BLaER1 treated with 17β-estradiol and CSF1 and Interleukin-3, amounts not matched to agents 10 nM and 100 nM (cell line): ENCODE measurements around the gene CALCOCO2.

Source experiments
- H3K27ac ChIP-seq, 11 experiments: shearing (Covaris generic); formaldehyde crosslinking; 2 replicates each; pipeline ENCODE4 v1.8.1; 2022
- H3K27me3 ChIP-seq, 11 experiments: shearing (Covaris generic); formaldehyde crosslinking; 2 replicates each; pipeline ENCODE4 v1.8.1; 2022
- H3K36me3 ChIP-seq, 11 experiments: shearing (Covaris generic); formaldehyde crosslinking; 2 replicates each; pipeline ENCODE4 v1.8.1; 2022
- H3K4me1 ChIP-seq, 10 experiments: shearing (Covaris generic); formaldehyde crosslinking; 2 replicates each; pipeline ENCODE4 v1.8.1; 2022
- H3K4me2 ChIP-seq, 11 experiments: shearing (Covaris generic); formaldehyde crosslinking; 2 replicates each; pipeline ENCODE4 v1.8.1; 2022
- H3K4me3 ChIP-seq, 10 experiments: shearing (Covaris generic); formaldehyde crosslinking; 2 replicates each; pipeline ENCODE4 v1.8.1; 2022
- H3K9ac ChIP-seq, 11 experiments: shearing (Covaris generic); formaldehyde crosslinking; 2 replicates each; pipeline ENCODE4 v1.8.1; 2022
- H3K9me3 ChIP-seq, 11 experiments: shearing (Covaris generic); formaldehyde crosslinking; replicated peaks in 1 of 11; 2 replicates each; pipeline ENCODE4 v1.8.1; 2022
- H4K20me1 ChIP-seq, 11 experiments: shearing (Covaris generic); formaldehyde crosslinking; 2 replicates each; pipeline ENCODE4 v1.8.1; 2022
- Cebpa-rat ChIP-seq, 11 experiments: shearing (Covaris generic); IDR thresholded peaks; 2 replicates each; pipeline ENCODE4 v1.8.1; 2022

The CALCOCO2 gene

DNA sequence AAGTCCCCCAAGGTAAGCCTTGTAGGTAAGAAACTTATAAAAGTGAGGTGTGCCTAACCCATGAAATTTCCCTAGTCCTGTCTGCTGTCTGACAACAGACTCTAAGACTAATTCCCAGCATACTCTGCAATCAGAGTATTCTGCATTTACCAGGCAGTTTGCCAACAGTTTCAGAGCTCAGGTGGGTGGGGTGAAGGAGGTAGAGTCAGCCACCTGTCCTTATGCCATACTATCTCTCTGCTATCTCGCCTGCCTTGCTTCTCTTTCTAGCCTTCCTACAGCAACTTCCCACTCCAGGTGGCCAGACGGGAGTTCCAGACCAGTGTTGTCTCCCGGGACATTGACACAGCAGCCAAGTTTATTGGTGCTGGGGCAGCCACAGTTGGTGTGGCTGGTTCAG lies 64.1 kb downstream of the CALCOCO2 start:
- H3K4me3 ChIP-seq, result peak overlapping the region in 1 of 10 experiments; percentile 85; a peak in 1 of 20 replicates
- peak overlapping the region in 3 of 11 experiments; percentile 87 to 90 (median 88); a peak in 1 of 22 replicates for H3K9ac ChIP-seq
- H3K4me2 ChIP-seq, result peak overlapping the region in 9 of 11 experiments; percentile 76 to 98 (median 91); a peak in 12 of 22 replicates
- H3K36me3 ChIP-seq, result peaks cover 28 to 52% (median 45%) of the 10 kb centered on the region in 11 experiments
- peaks cover 28 to 47% (median 37%) of the 10 kb centered on the region in 10 experiments for H3K4me1 ChIP-seq
- TF ChIP-seq Cebpa-rat (IDR thresholded peaks at IDR 0.05), result no peak
- H3K9me3 ChIP-seq, result no peaks in the 10 kb centered on the region
- H3K27me3 ChIP-seq, result no peaks in the 10 kb centered on the region
- H3K27ac ChIP-seq, result peak overlapping the region in 4 of 11 experiments; percentile 88 to 93 (median 90); a peak in 5 of 22 replicates
- H4K20me1 ChIP-seq, result no peaks in the 10 kb centered on the region

DNA sequence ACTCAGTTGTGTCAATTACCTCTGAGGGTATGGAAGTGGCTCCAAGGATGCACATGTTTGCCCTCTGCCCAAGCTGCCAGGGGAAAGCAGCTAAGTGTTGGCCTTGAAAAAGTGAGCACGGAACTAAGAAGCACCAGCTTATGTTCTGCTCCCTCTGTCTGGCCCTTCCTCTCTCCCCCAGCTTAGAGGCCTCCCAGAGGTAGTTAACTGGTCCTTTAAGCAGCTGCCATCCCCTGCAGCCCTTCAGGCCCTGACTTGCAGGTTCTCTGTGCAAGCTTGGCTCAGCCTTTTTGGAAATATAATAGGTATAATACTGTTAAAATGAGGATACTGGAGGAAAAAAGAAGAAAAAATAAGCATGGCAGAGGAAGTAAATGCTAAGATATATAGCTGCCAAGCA lies 70.4 kb downstream of the CALCOCO2 start:
- no peak for TF ChIP-seq Cebpa-rat (IDR thresholded peaks at IDR 0.05)
- peaks cover 0 to 16% (median 9%) of the 10 kb centered on the region in 10 experiments; a peak in 16 of 20 replicates for H3K4me1 ChIP-seq
- no peaks in the 10 kb centered on the region; a peak in 1 of 22 replicates for H4K20me1 ChIP-seq
- no peak overlapping the region for H3K9ac ChIP-seq
- no peak overlapping the region for H3K4me2 ChIP-seq
- no peak overlapping the region for H3K4me3 ChIP-seq
- H3K36me3 ChIP-seq, result peaks cover 16 to 26% (median 24%) of the 10 kb centered on the region in 11 experiments
- H3K9me3 ChIP-seq, result no peaks in the 10 kb centered on the region
- H3K27ac ChIP-seq, result no peak overlapping the region
- no peaks in the 10 kb centered on the region for H3K27me3 ChIP-seq

DNA sequence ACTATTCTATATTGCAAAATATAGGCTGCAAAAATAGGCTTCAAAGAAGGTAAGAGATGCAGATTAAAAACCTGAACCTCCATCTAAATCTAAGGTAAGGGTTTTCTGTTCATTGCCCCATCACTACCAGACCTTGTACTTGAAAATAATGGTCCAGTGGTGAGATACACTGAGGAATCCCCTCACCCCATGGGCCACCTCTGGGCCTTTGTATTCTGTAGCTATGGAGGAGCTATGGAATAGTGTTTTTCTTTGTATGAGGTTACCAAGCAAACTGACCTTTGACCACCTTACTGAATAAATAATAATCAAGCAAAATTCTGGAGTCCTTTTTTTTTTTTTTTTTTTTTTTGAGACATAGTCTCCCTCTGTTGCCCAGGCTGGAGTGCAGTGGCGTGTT lies 72.6 kb downstream of the CALCOCO2 start:
- TF ChIP-seq Cebpa-rat (IDR thresholded peaks at IDR 0.05), result no peak
- Histone ChIP-seq H3K9me3 (no peaks in the 10 kb centered on the region), H3K4me1 (peaks cover 8 to 24% (median 19%) of the 10 kb centered on the region in 10 experiments; a peak in 19 of 20 replicates), H3K27me3 (no peaks in the 10 kb centered on the region), H3K4me3 (no peak overlapping the region), H3K36me3 (peaks cover 1 to 5% (median 2%) of the 10 kb centered on the region in 11 experiments; a peak in 19 of 22 replicates), H3K9ac (no peak overlapping the region), H3K27ac (no peak overlapping the region), H3K4me2 (no peak overlapping the region), H4K20me1 (no peaks in the 10 kb centered on the region; a peak in 1 of 22 replicates)

- peaks cover 0 to 5% (median 4%) of the 10 kb centered on the region in 11 experiments; a peak in 17 of 22 replicates for H4K20me1 ChIP-seq
- no peaks in the 10 kb centered on the region; a peak in 1 of 22 replicates for H3K36me3 ChIP-seq
- H3K9ac ChIP-seq, result no peak overlapping the region
- peaks cover 12 to 24% (median 19%) of the 10 kb centered on the region in 10 experiments for H3K4me1 ChIP-seq
- no peak overlapping the region for H3K4me3 ChIP-seq
- no peak overlapping the region for H3K4me2 ChIP-seq
- no peak overlapping the region for H3K27ac ChIP-seq
- no peaks in the 10 kb centered on the region for H3K27me3 ChIP-seq
- no peaks in the 10 kb centered on the region for H3K9me3 ChIP-seq
- no peak for TF ChIP-seq Cebpa-rat (IDR thresholded peaks at IDR 0.05)
Measured at GRCh38 chr17:48904428-48904827, 73.6 kb downstream of the CALCOCO2 start.

GRCh38 chr17:48905987-48906515 lies 75.2 kb downstream of the CALCOCO2 start:
- Histone ChIP-seq H3K4me2 (peak overlapping the region in 8 of 11 experiments; percentile 15 to 88 (median 76); a peak in 10 of 22 replicates), H3K27me3 (no peaks in the 10 kb centered on the region), H3K9me3 (no peaks in the 10 kb centered on the region), H3K36me3 (peaks cover 6 to 15% (median 14%) of the 10 kb centered on the region in 11 experiments), H3K27ac (peak overlapping the region in 2 of 11 experiments; percentile 10 to 99; a peak in 1 of 22 replicates), H3K4me3 (no peak overlapping the region), H3K9ac (no peak overlapping the region), H3K4me1 (peaks cover 28 to 40% (median 36%) of the 10 kb centered on the region in 10 experiments), H4K20me1 (peaks cover 16 to 21% (median 20%) of the 10 kb centered on the region in 11 experiments; a peak in 21 of 22 replicates)
- TF ChIP-seq Cebpa-rat (IDR thresholded peaks at IDR 0.05), result no peak

DNA sequence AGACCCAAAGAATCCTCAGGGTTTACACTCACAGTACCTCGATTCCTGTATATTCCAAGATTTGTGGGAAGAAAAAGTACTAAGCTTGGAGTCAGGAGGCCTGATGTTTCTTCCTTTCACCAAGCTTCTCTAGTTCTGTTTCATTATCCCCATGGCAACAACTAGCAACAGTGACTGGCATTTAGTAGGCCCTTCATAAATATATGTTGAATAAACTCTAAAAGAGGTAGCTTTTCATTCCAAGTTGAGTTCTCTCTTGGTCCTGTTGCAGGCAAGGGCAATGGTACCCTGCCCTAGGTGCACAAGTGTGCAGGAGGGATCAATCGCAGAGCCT lies 76.8 kb downstream of the CALCOCO2 start:
- peak overlapping the region; percentile 85 to 98 (median 91) for H3K4me3 ChIP-seq
- peaks cover 30 to 55% (median 45%) of the 10 kb centered on the region in 10 experiments for H3K4me1 ChIP-seq
- H3K27me3 ChIP-seq, result no peaks in the 10 kb centered on the region
- peak overlapping the region; percentile 98 to 100 (median 99) for H3K27ac ChIP-seq
- peak overlapping the region; percentile 74 to 96 (median 84) for H3K4me2 ChIP-seq
- peak overlapping the region; percentile 99 to 100 (median 99) for H3K9ac ChIP-seq
- H3K36me3 ChIP-seq, result peaks cover 21 to 32% (median 30%) of the 10 kb centered on the region in 11 experiments
- peaks cover 31 to 37% (median 36%) of the 10 kb centered on the region in 11 experiments for H4K20me1 ChIP-seq
- no peaks in the 10 kb centered on the region for H3K9me3 ChIP-seq
- TF ChIP-seq Cebpa-rat (IDR thresholded peaks at IDR 0.05), result no peak

GRCh38 chr17:48908047-48908843 lies 77.4 kb downstream of the CALCOCO2 start, which contains the start of gene UBE2Z:
Gene UBE2Z, plus strand, starts transcription at chr17:48908407. Its CDS starts 97 bp downstream, at chr17:48908504.
- H3K4me2 ChIP-seq, result peak within 1 kb of the TSS; percentile 77 to 96 (median 90)
- H3K4me3 ChIP-seq, result peak within 1 kb of the TSS; percentile 85 to 98 (median 91)
- peaks cover 30 to 61% (median 45%) of the 10 kb centered on the region in 10 experiments for H3K4me1 ChIP-seq
- no peaks in the 10 kb centered on the region for H3K27me3 ChIP-seq
- no peak for TF ChIP-seq Cebpa-rat (IDR thresholded peaks at IDR 0.05)
- H3K9ac ChIP-seq, result peak within 1 kb of the TSS; percentile 99 to 100 (median 99)
- peaks cover 37 to 43% (median 42%) of the 10 kb centered on the region in 11 experiments for H4K20me1 ChIP-seq
- H3K36me3 ChIP-seq, result peaks cover 26 to 37% (median 36%) of the 10 kb centered on the region in 11 experiments
- peak within 1 kb of the TSS; percentile 98 to 100 (median 99) for H3K27ac ChIP-seq
- H3K9me3 ChIP-seq, result no peaks in the 10 kb centered on the region

DNA sequence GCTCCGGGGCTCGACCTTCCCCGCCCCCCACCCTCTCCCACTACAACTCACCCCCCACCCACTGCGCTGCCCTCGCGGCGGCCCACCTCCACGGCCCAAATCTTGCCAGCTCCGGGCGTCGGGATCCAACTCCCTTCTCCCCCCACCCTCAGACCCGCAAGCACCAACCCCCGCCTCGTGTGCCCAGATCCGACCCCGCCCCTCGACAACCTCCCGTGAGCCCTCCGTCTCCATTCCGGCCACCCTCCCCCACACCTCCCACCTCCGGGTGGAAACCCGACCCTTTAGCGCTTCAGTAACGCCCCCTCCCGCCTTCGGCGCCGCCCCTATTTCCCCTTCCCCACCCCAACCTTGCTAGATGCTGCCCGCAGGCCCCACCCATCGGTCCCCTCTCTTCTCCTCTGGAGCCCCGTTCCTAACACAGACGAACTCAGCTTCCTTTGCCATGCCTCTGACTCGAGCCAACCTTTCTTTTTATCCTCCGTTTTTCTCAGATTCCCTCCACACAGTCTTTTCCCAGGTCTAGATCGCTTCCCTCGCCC lies 78.1 kb downstream of the CALCOCO2 start:
- TF ChIP-seq Cebpa-rat (IDR thresholded peaks at IDR 0.05), result no peak
- Histone ChIP-seq H3K4me1 (peaks cover 30 to 68% (median 48%) of the 10 kb centered on the region in 10 experiments), H3K36me3 (peaks cover 33 to 44% (median 43%) of the 10 kb centered on the region in 11 experiments), H3K27ac (peak overlapping the region; percentile 98 to 100 (median 99)), H3K4me2 (peak overlapping the region; percentile 77 to 94 (median 90)), H3K4me3 (peak overlapping the region; percentile 85 to 98 (median 91)), H3K27me3 (no peaks in the 10 kb centered on the region), H3K9me3 (no peaks in the 10 kb centered on the region), H4K20me1 (peaks cover 43 to 50% (median 49%) of the 10 kb centered on the region in 11 experiments), H3K9ac (peak overlapping the region; percentile 99 to 100 (median 99))
